Mesendoderm (in vitro differentiated cells): Measurements from ENCODE around the gene MBNL1.

Experiments
- DNase-seq: peaks from one replicate; pipeline ENCODE4 v3.0.0; 2013
- H2AK5ac ChIP-seq: 2 replicates; pipeline ENCODE4 v1.6.1; 2013; ENCODE audit warnings: low read length, inconsistent platforms
- H2BK120ac ChIP-seq: 2 replicates; pipeline ENCODE4 v1.6.1; 2013; ENCODE audit warnings: low read depth, mild to moderate bottlenecking, low read length, moderate library complexity, mixed read lengths
- H2BK15ac ChIP-seq: replicated peaks from 2 replicates; pipeline ENCODE4 v1.6.1; 2013; ENCODE audit warnings: low read depth, mild to moderate bottlenecking, moderate library complexity
- H2BK5ac ChIP-seq: 2 replicates; pipeline ENCODE4 v1.6.1; 2013; ENCODE audit warnings: low read length, inconsistent platforms
- H3K18ac ChIP-seq: 2 replicates; pipeline ENCODE4 v1.6.1; 2013; ENCODE audit warnings: mild to moderate bottlenecking, low read length, mixed read lengths
- H3K23ac ChIP-seq: one replicate; pipeline ENCODE4 v1.6.1; 2013; ENCODE audit warnings: low read length
- H3K27ac ChIP-seq: 2 replicates; pipeline ENCODE4 v1.5.1; 2013; ENCODE audit warnings: low read depth, mild to moderate bottlenecking, inconsistent platforms, low read length, moderate library complexity
- H3K27me3 ChIP-seq: 2 replicates; pipeline ENCODE4 v1.6.1; 2013; ENCODE audit warnings: low read length, control low read depth, mild to moderate bottlenecking, inconsistent platforms; ENCODE audit not compliant: insufficient read depth, poor library complexity
- H3K36me3 ChIP-seq: 2 replicates; pipeline ENCODE4 v1.6.1; 2013; ENCODE audit warnings: low read length, inconsistent platforms; ENCODE audit not compliant: control insufficient read depth, insufficient read depth
- H3K4ac ChIP-seq: one replicate; pipeline ENCODE4 v1.6.1; 2013; ENCODE audit warnings: low read depth, mild to moderate bottlenecking, low read length, moderate library complexity
- H3K4me1 ChIP-seq: 2 replicates; pipeline ENCODE4 v1.6.1; 2013; ENCODE audit warnings: low read depth, low read length, inconsistent platforms; ENCODE audit not compliant: control insufficient read depth
- H3K4me2 ChIP-seq: 2 replicates; pipeline ENCODE4 v1.6.1; 2013; ENCODE audit warnings: low read length
- H3K4me3 ChIP-seq: 2 replicates; pipeline ENCODE4 v1.5.1; 2013; ENCODE audit warnings: mild to moderate bottlenecking, low read length
- H3K56ac ChIP-seq: one replicate; pipeline ENCODE4 v1.6.1; 2013; ENCODE audit warnings: low read length
- H3K79me1 ChIP-seq: 2 replicates; pipeline ENCODE4 v1.6.1; 2013; ENCODE audit warnings: low read length, inconsistent platforms
- H3K79me2 ChIP-seq: 2 replicates; pipeline ENCODE4 v1.6.1; 2013; ENCODE audit warnings: mild to moderate bottlenecking, low read length; ENCODE audit not compliant: control insufficient read depth, insufficient read depth
- H3K9ac ChIP-seq: 2 replicates; pipeline ENCODE4 v1.6.1; 2013; ENCODE audit warnings: low read length, inconsistent platforms
- H4K5ac ChIP-seq: one replicate; pipeline ENCODE4 v1.6.1; 2013; ENCODE audit warnings: low read length
- H4K8ac ChIP-seq: one replicate; pipeline ENCODE4 v1.6.1; 2013; ENCODE audit warnings: low read depth, mild to moderate bottlenecking, control low read depth, low read length, moderate library complexity
- WGBS: extraction: QIAGEN DNeasy Blood & Tissue Kit; methylation state at CpG from one replicate; pipeline ENCODE4 v1.1.7; 2013; ENCODE audit warnings: low lambda C conversion rate, missing lambda C conversion rate; ENCODE audit not compliant: insufficient coverage; ENCODE audit errors: extremely low coverage; 5-methylcytosine and 5-hydroxymethylcytosine counted together

The MBNL1 gene

DNA sequence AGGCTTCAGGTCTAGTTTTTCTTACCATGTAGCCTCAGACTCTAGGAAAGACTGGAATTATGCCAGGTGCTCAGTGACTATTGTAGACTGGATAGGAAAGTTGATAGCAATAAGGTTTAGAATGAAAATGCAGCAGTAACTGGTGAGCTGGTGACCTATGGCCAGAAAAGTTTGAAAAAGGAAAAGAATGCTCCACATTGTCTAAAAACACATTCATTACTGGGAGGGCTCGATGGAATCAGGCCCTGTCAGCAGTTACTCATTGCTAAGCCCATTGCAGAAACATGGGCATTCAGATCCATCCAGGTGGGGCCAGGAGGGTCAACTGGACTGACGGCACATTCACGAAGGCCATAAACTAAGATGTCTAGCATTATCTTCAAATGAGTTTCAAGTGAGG, 8.7 kb upstream of the MBNL1 start:
- Histone ChIP-seq H3K56ac (no peak overlapping the region), H4K8ac (no peak overlapping the region), H2BK120ac (no peak overlapping the region), H3K23ac (no peak overlapping the region), H2BK15ac (no peak overlapping the region), H3K79me1 (no peaks in the 10 kb centered on the region), H2BK5ac (no peak overlapping the region), H3K4ac (no peak overlapping the region), H3K18ac (no peak overlapping the region), H4K5ac (no peak overlapping the region), H3K79me2 (no peaks in the 10 kb centered on the region), H3K4me3 (no peak overlapping the region), H3K27me3 (peaks cover 16% of the 10 kb centered on the region), H3K9ac (no peak overlapping the region), H2AK5ac (no peak overlapping the region), H3K4me1 (no peaks in the 10 kb centered on the region), H3K4me2 (no peak overlapping the region), H3K27ac (no peak overlapping the region), H3K36me3 (no peaks in the 10 kb centered on the region)
- DNase-seq, result no peak
- no CpG with 5 or more reads among the region's 3 CpGs for WGBS

DNA sequence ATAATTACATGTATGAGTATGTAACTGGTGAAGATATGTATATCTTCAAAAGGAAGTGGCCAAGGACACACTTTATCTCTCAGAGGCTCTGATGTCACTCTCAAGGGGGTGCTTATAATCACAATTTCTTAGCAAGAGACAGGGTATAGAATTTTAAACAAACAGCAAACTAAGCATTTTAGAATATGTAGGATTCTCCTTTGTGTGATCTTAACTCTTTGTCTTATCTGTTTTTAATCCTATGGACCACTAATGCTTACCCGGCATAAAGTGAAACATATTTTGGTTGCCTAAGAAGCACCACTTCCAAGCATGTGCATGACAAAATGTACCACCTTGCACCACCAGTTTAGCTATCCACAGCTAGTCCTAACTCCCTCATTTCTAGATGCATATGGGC, 8.2 kb upstream of the MBNL1 start:
- no CpG with 5 or more reads among the region's 1 CpG for WGBS
- H3K27me3 ChIP-seq, result peaks cover 16% of the 10 kb centered on the region
- no peak overlapping the region for H2BK15ac ChIP-seq
- H3K79me1 ChIP-seq, result no peaks in the 10 kb centered on the region
- H3K56ac ChIP-seq, result no peak overlapping the region
- H3K79me2 ChIP-seq, result no peaks in the 10 kb centered on the region
- no peak overlapping the region for H3K4me3 ChIP-seq
- H3K18ac ChIP-seq, result no peak overlapping the region
- H2BK120ac ChIP-seq, result no peak overlapping the region
- H4K5ac ChIP-seq, result no peak overlapping the region
- no peak for DNase-seq
- H4K8ac ChIP-seq, result no peak overlapping the region
- no peak overlapping the region for H3K23ac ChIP-seq
- H3K9ac ChIP-seq, result no peak overlapping the region
- H3K27ac ChIP-seq, result no peak overlapping the region
- H2AK5ac ChIP-seq, result no peak overlapping the region
- H3K4me2 ChIP-seq, result no peak overlapping the region
- H3K4me1 ChIP-seq, result no peaks in the 10 kb centered on the region
- H3K36me3 ChIP-seq, result no peaks in the 10 kb centered on the region
- H3K4ac ChIP-seq, result no peak overlapping the region
- H2BK5ac ChIP-seq, result no peak overlapping the region

DNA sequence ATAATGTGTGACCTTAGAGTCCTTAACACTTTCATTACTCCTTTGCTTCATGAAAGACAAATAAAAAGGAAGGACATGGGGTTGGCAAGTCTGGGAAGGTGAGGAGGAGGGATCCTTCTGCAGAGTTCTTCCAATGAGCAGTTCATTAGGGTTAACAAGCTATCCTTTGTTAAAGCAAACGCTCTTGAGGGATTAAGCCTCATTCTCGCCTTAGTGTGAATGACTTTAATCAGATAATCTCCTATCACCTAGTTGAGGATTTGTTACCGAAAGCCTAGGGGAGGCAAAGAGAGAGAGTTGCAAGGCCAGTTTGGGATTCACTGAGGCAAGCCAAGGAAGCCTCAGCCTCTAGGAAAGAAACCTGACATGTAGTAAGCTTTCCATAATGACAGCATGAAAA, 7.4 kb upstream of the MBNL1 start:
- Histone ChIP-seq H3K23ac (no peak overlapping the region), H2BK15ac (no peak overlapping the region), H3K9ac (no peak overlapping the region), H3K18ac (no peak overlapping the region), H3K27ac (no peak overlapping the region), H3K79me2 (no peaks in the 10 kb centered on the region), H4K5ac (no peak overlapping the region), H3K56ac (no peak overlapping the region), H3K79me1 (no peaks in the 10 kb centered on the region), H3K4me2 (no peak overlapping the region), H2BK120ac (no peak overlapping the region), H3K27me3 (peaks cover 16% of the 10 kb centered on the region), H4K8ac (no peak overlapping the region), H3K4ac (no peak overlapping the region), H2BK5ac (no peak overlapping the region), H2AK5ac (no peak overlapping the region), H3K4me1 (no peaks in the 10 kb centered on the region), H3K36me3 (no peaks in the 10 kb centered on the region), H3K4me3 (no peak overlapping the region)
- no CpG with 5 or more reads among the region's 3 CpGs for WGBS
- DNase-seq, result peak; percentile 96

DNA sequence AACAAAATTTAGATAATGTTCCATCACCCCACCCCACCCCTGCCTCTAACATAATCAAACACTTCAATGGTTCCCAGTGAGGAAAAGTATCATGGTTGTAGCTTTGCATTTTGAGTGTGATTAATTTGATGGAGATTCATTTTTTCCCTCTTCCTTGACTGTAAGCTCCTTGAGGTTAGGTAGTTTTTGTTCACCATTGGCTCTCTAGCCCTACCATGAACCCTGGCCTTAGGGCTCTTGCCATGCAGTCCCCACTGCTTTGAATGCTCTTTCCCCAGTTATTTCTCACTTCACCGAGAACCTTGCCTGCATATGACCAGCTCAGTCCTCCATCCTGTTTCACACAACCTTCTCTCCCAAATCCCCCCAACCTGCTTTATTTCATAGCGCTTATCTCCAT, 5.0 kb upstream of the MBNL1 start:
- no peak overlapping the region for H3K23ac ChIP-seq
- H3K4me2 ChIP-seq, result no peak overlapping the region
- no peak for DNase-seq
- no peak overlapping the region for H3K9ac ChIP-seq
- no peak overlapping the region for H3K18ac ChIP-seq
- no peak overlapping the region for H2BK15ac ChIP-seq
- 100% methylated on average over 1 of the region's 2 CpGs for WGBS
- no peaks in the 10 kb centered on the region for H3K79me2 ChIP-seq
- H3K4me1 ChIP-seq, result no peaks in the 10 kb centered on the region
- no peak overlapping the region for H3K27ac ChIP-seq
- no peak overlapping the region for H3K56ac ChIP-seq
- H3K4ac ChIP-seq, result no peak overlapping the region
- H4K8ac ChIP-seq, result no peak overlapping the region
- no peak overlapping the region for H2AK5ac ChIP-seq
- no peak overlapping the region for H4K5ac ChIP-seq
- H3K27me3 ChIP-seq, result peaks cover 13% of the 10 kb centered on the region
- H2BK5ac ChIP-seq, result no peak overlapping the region
- no peak overlapping the region for H2BK120ac ChIP-seq
- no peaks in the 10 kb centered on the region for H3K79me1 ChIP-seq
- no peak overlapping the region for H3K4me3 ChIP-seq
- no peaks in the 10 kb centered on the region for H3K36me3 ChIP-seq

- H3K4me3 ChIP-seq, result no peak overlapping the region
Observed at GRCh38 chr3:152264378-152264777, 4.4 kb upstream of the MBNL1 start.

GRCh38 chr3:152266221-152266995, 2.3 kb upstream of the MBNL1 start:
- peak; percentile 42 for DNase-seq
- H3K9ac ChIP-seq, result no peak overlapping the region
- no peak overlapping the region for H3K23ac ChIP-seq
- no peak overlapping the region for H2BK15ac ChIP-seq
- peaks cover 4% of the 10 kb centered on the region for H3K79me2 ChIP-seq
- no peaks in the 10 kb centered on the region for H3K36me3 ChIP-seq
- H3K4ac ChIP-seq, result no peak overlapping the region
- H2AK5ac ChIP-seq, result no peak overlapping the region
- peaks cover 7% of the 10 kb centered on the region for H3K27me3 ChIP-seq
- H3K4me1 ChIP-seq, result no peaks in the 10 kb centered on the region
- no peak overlapping the region for H3K4me3 ChIP-seq
- no peak overlapping the region for H2BK120ac ChIP-seq
- no peaks in the 10 kb centered on the region for H3K79me1 ChIP-seq
- no CpG with 5 or more reads among the region's 3 CpGs for WGBS
- no peak overlapping the region for H4K8ac ChIP-seq
- no peak overlapping the region for H3K4me2 ChIP-seq
- no peak overlapping the region for H3K27ac ChIP-seq
- no peak overlapping the region for H3K56ac ChIP-seq
- no peak overlapping the region for H4K5ac ChIP-seq
- H2BK5ac ChIP-seq, result no peak overlapping the region
- H3K18ac ChIP-seq, result no peak overlapping the region

More at GRCh38 chr3:152264378-152264777, 4.4 kb upstream of the MBNL1 start:
- H3K4me1 ChIP-seq, result no peaks in the 10 kb centered on the region
- H3K23ac ChIP-seq, result no peak overlapping the region
- no peaks in the 10 kb centered on the region for H3K79me1 ChIP-seq
- H2BK5ac ChIP-seq, result no peak overlapping the region
- no peak overlapping the region for H3K4me2 ChIP-seq
- H3K18ac ChIP-seq, result no peak overlapping the region
- H3K56ac ChIP-seq, result no peak overlapping the region
- no peak overlapping the region for H2AK5ac ChIP-seq
- no peak overlapping the region for H2BK15ac ChIP-seq
- H4K8ac ChIP-seq, result no peak overlapping the region
- H3K36me3 ChIP-seq, result no peaks in the 10 kb centered on the region
- H3K9ac ChIP-seq, result no peak overlapping the region
- H3K4ac ChIP-seq, result no peak overlapping the region
- no peak overlapping the region for H3K27ac ChIP-seq
- H3K79me2 ChIP-seq, result no peaks in the 10 kb centered on the region
- H4K5ac ChIP-seq, result no peak overlapping the region
- H3K27me3 ChIP-seq, result peaks cover 12% of the 10 kb centered on the region
- no peak for DNase-seq
- no peak overlapping the region for H2BK120ac ChIP-seq
